IPS DF 6.9 (cell line): ENCODE results near the gene ZNF774.

ENCODE experiments used
- DNase-seq: peaks from one replicate; pipeline ENCODE4 v3.0.0-alpha.2; 2013; ENCODE audit warnings: low read depth, low spot score
- H3K27ac ChIP-seq: one replicate; pipeline ENCODE4 v1.5.1; 2013; ENCODE audit warnings: low read length, control low read depth
- H3K27me3 ChIP-seq: 2 replicates; pipeline ENCODE4 v1.6.1; 2013; ENCODE audit warnings: mild to moderate bottlenecking, low read length; ENCODE audit not compliant: control insufficient read depth, insufficient read depth
- H3K36me3 ChIP-seq: 2 replicates; pipeline ENCODE4 v1.6.1; 2013; ENCODE audit warnings: low read length; ENCODE audit not compliant: control insufficient read depth, insufficient read depth
- H3K4me1 ChIP-seq: 2 replicates; pipeline ENCODE4 v1.6.1; 2013; ENCODE audit warnings: low read length; ENCODE audit not compliant: control insufficient read depth, insufficient read depth
- H3K4me3 ChIP-seq: 2 replicates; pipeline ENCODE4 v1.5.1; 2013; ENCODE audit warnings: mild to moderate bottlenecking, low read length
- H3K9me3 ChIP-seq: 2 replicates; pipeline ENCODE4 v1.6.1; 2013; ENCODE audit warnings: low read length, inconsistent platforms; ENCODE audit not compliant: control insufficient read depth, insufficient read depth
- WGBS: extraction: QIAGEN DNeasy Blood & Tissue Kit; methylation state at CpG from one replicate; pipeline ENCODE4 v1.1.7; 2013; ENCODE audit warnings: mixed read lengths, missing lambda C conversion rate; ENCODE audit not compliant: insufficient read length, insufficient coverage; 5-methylcytosine and 5-hydroxymethylcytosine counted together

ZNF774 gene

GRCh38 chr15:90387534-90388461, 35.7 kb downstream of the ZNF774 start, which contains the start of gene IQGAP1:
Gene IQGAP1, plus strand, starts transcription at chr15:90388242. Its CDS starts 100 bp downstream, at chr15:90388342.
- Histone ChIP-seq H3K4me1 (peaks cover 3% of the 10 kb centered on the region; the same call in 1 of the 2 replicates), H3K9me3 (no peaks in the 10 kb centered on the region), H3K4me3 (peak within 1 kb of the TSS; percentile 81), H3K36me3 (no peaks in the 10 kb centered on the region), H3K27ac (no peak within 1 kb of the TSS), H3K27me3 (no peaks in the 10 kb centered on the region)
- DNase-seq, result peak; percentile 87
- WGBS, result no CpG with 5 or more reads among the region's 62 CpGs

- H3K9me3 ChIP-seq, result no peaks in the 10 kb centered on the region
- H3K27me3 ChIP-seq, result no peaks in the 10 kb centered on the region
- H3K4me3 ChIP-seq, result peak overlapping the region; percentile 81
- no peaks in the 10 kb centered on the region for H3K36me3 ChIP-seq
- DNase-seq, result no peak
- H3K4me1 ChIP-seq, result peaks cover 3% of the 10 kb centered on the region; the same call in 1 of the 2 replicates
- WGBS, result no CpG with 5 or more reads among the region's 52 CpGs
- H3K27ac ChIP-seq, result no peak overlapping the region
Observed at GRCh38 chr15:90388462-90389380, 36.6 kb downstream of the ZNF774 start.

- H3K9me3 ChIP-seq, result no peaks in the 10 kb centered on the region
- DNase-seq, result no peak
- no peak overlapping the region for H3K27ac ChIP-seq
- no peak overlapping the region for H3K4me3 ChIP-seq
- H3K36me3 ChIP-seq, result no peaks in the 10 kb centered on the region
- no CpG with 5 or more reads among the region's 6 CpGs for WGBS
- H3K4me1 ChIP-seq, result peaks cover 6% of the 10 kb centered on the region; the same call in 1 of the 2 replicates
- no peaks in the 10 kb centered on the region for H3K27me3 ChIP-seq
Observed at GRCh38 chr15:90389513-90389912, 37.4 kb downstream of the ZNF774 start.

- no peaks in the 10 kb centered on the region for H3K9me3 ChIP-seq
- H3K4me1 ChIP-seq, result peaks cover 7% of the 10 kb centered on the region; the same call in 1 of the 2 replicates
- no peaks in the 10 kb centered on the region for H3K27me3 ChIP-seq
- no peaks in the 10 kb centered on the region for H3K36me3 ChIP-seq
- DNase-seq, result no peak
- no CpG with 5 or more reads among the region's 1 CpG for WGBS
- H3K27ac ChIP-seq, result no peak overlapping the region
- no peak overlapping the region for H3K4me3 ChIP-seq
Observed at GRCh38 chr15:90393040-90393439, 41.0 kb downstream of the ZNF774 start.

GRCh38 chr15:90394074-90394473, 42.0 kb downstream of the ZNF774 start:
- Histone ChIP-seq H3K27ac (no peak overlapping the region), H3K36me3 (no peaks in the 10 kb centered on the region), H3K27me3 (no peaks in the 10 kb centered on the region), H3K4me1 (peaks cover 7% of the 10 kb centered on the region; the same call in 1 of the 2 replicates), H3K4me3 (no peak overlapping the region), H3K9me3 (no peaks in the 10 kb centered on the region)
- no peak for DNase-seq
- WGBS, result no CpG with 5 or more reads among the region's 1 CpG

- H3K36me3 ChIP-seq, result no peaks in the 10 kb centered on the region
- WGBS, result 100% methylated on average over 1 of the region's 12 CpGs
- H3K9me3 ChIP-seq, result no peaks in the 10 kb centered on the region
- H3K4me3 ChIP-seq, result no peak overlapping the region
- peaks cover 6% of the 10 kb centered on the region; the same call in 1 of the 2 replicates for H3K4me1 ChIP-seq
- no peaks in the 10 kb centered on the region for H3K27me3 ChIP-seq
- DNase-seq, result no peak
- H3K27ac ChIP-seq, result no peak overlapping the region
Observed at GRCh38 chr15:90394748-90395442, 42.8 kb downstream of the ZNF774 start.

- H3K4me1 ChIP-seq, result peaks cover 5% of the 10 kb centered on the region; the same call in 1 of the 2 replicates
- no peaks in the 10 kb centered on the region for H3K9me3 ChIP-seq
- H3K27ac ChIP-seq, result no peak overlapping the region
- WGBS, result no CpG with 5 or more reads among the region's 4 CpGs
- DNase-seq, result no peak
- H3K27me3 ChIP-seq, result no peaks in the 10 kb centered on the region
- no peaks in the 10 kb centered on the region for H3K36me3 ChIP-seq
- H3K4me3 ChIP-seq, result no peak overlapping the region
Observed at GRCh38 chr15:90396321-90396720, 44.2 kb downstream of the ZNF774 start.

GRCh38 chr15:90400005-90400758, 48.1 kb downstream of the ZNF774 start:
- no peak overlapping the region for H3K4me3 ChIP-seq
- no peaks in the 10 kb centered on the region for H3K36me3 ChIP-seq
- no peaks in the 10 kb centered on the region for H3K27me3 ChIP-seq
- H3K9me3 ChIP-seq, result no peaks in the 10 kb centered on the region
- WGBS, result no CpG with 5 or more reads among the region's 7 CpGs
- no peak for DNase-seq
- peaks cover 2% of the 10 kb centered on the region; the same call in 1 of the 2 replicates for H3K4me1 ChIP-seq
- no peak overlapping the region for H3K27ac ChIP-seq

- no peaks in the 10 kb centered on the region for H3K27me3 ChIP-seq
- no peak overlapping the region for H3K27ac ChIP-seq
- DNase-seq, result no peak
- no peaks in the 10 kb centered on the region for H3K36me3 ChIP-seq
- peaks cover 2% of the 10 kb centered on the region; the same call in 1 of the 2 replicates for H3K4me1 ChIP-seq
- H3K4me3 ChIP-seq, result no peak overlapping the region
- 100% methylated on average over 1 of the region's 7 CpGs for WGBS
- no peaks in the 10 kb centered on the region for H3K9me3 ChIP-seq
Observed at GRCh38 chr15:90400759-90401314, 48.8 kb downstream of the ZNF774 start.
